HEK293 (cell line): ENCODE results near the gene TAS2R38.

Source experiments
- CTCF ChIP-seq: fragments of 450-650 bp; formaldehyde crosslinking; IDR thresholded peaks from 2 replicates; pipeline ENCODE4 v1.5.1; 2016; ENCODE audit warnings: missing biosample characterization, missing genetic modification characterization
- ZBTB20 ChIP-seq: fragments of 450-650 bp; formaldehyde crosslinking; IDR thresholded peaks from 2 replicates; pipeline ENCODE4 v1.5.1; 2016; ENCODE audit warnings: missing biosample characterization, missing genetic modification characterization
- ZNF777 ChIP-seq: fragments of 450-650 bp; formaldehyde crosslinking; IDR thresholded peaks from 2 replicates; pipeline ENCODE4 v1.5.1; 2017; ENCODE audit warnings: missing biosample characterization, missing genetic modification characterization, borderline replicate concordance
- TF ChIP-seq, protein P1 (sequence below): fragments of 450-650 bp; formaldehyde crosslinking; IDR thresholded peaks from 2 replicates; pipeline ENCODE4 v1.5.1; 2017; ENCODE audit warnings: missing biosample characterization, missing genetic modification characterization

DNA sequence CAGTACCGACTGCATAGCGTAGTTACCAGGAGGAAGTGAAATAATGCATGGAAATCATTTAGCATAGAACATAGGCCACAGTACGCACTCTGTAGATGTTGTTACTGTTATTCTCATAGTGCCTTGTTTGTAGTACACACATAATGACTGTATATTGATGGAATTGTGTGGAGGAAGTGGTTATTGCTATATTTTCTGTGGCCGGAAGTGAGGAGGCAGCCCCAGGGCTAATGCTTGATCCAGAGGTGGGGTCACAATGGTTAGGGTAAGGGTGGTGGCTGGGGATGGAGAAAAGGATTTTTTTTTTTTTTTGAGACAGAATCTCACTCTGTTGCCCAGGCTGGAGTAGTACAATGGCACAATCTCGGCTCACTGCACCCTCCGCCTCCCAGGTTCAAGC, 17.6 kb upstream of the TAS2R38 start:
- no peak for TF ChIP-seq CTCF
- TF ChIP-seq ZNF777 (tag by site-specific recombination), result no peak
- TF ChIP-seq ZBTB20, result no peak
- TF ChIP-seq, protein P1, sequence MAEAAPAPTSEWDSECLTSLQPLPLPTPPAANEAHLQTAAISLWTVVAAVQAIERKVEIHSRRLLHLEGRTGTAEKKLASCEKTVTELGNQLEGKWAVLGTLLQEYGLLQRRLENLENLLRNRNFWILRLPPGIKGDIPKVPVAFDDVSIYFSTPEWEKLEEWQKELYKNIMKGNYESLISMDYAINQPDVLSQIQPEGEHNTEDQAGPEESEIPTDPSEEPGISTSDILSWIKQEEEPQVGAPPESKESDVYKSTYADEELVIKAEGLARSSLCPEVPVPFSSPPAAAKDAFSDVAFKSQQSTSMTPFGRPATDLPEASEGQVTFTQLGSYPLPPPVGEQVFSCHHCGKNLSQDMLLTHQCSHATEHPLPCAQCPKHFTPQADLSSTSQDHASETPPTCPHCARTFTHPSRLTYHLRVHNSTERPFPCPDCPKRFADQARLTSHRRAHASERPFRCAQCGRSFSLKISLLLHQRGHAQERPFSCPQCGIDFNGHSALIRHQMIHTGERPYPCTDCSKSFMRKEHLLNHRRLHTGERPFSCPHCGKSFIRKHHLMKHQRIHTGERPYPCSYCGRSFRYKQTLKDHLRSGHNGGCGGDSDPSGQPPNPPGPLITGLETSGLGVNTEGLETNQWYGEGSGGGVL, result no peak
